ENCODE data around the gene AP1B1. TPM values are rescaled to one million over a fixed set of nuclear protein-coding genes. Genes with fewer than 3 reads are reported as not detected.
A peak's percentile ranks its signal among the peaks of the same experiment; 100 is the strongest.

Gene AP1B1
- total RNA-seq, 1 experiment from 2014 or later, result 40.3 TPM

DNA sequence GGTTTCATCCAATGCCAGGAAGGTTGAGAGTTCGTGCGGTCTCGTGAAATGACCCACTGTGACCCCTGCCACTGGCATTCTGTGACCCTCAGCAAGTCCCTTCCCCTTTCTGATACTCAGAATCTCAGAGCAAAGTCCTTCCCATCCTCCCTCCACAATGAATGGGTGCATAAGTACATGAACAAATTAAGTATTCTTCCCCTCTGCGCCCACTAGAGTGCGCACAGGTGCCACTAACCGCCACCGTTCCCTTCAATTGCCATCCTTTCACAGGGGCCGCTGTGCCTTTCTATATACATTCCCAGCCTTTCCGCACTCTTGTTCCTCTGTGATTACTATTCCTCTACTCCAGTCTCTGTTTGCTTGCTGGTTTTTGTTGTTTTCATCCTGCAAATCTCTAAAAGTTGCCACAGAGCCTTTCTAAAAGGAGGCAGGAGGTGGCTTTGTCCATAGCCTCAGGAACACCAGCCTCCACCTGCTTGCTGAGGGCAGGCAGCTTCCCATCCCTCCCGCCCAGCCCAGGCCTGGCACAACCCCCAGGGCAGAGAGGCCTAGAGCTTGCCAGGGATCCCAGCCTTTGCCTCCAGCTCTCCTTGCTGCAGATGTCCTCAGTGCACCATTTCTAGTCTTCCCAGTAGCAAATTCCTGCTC is 6.7 kb upstream of the AP1B1 start:
- Histone ChIP-seq H4K20me1 (ENCODE audit: insufficient read depth, low read depth, low read length) (no peaks in the 10 kb centered on the region), H3K79me2 (ENCODE audit: low read length) (no peaks in the 10 kb centered on the region), H3K9ac (ENCODE audit: low read length) (no peak overlapping the region), H3K36me3 (ENCODE audit: insufficient read depth, low read length) (no peaks in the 10 kb centered on the region), H3K27ac (ENCODE audit: low read length) (no peak overlapping the region), H3K4me1 (ENCODE audit: low read length) (no peaks in the 10 kb centered on the region), H3K9me2 (replicated peaks; ENCODE audit: insufficient read depth, low read length) (no peaks in the 10 kb centered on the region), H3K4me3 (ENCODE audit: low read length) (no peak overlapping the region), H3K4me2 (ENCODE audit: low read depth, low read length, poor library complexity, severe bottlenecking) (no peak overlapping the region), H3K9me3 (ENCODE audit: low read length) (no peaks in the 10 kb centered on the region), H2AFZ (ENCODE audit: low read length) (no peak overlapping the region), H3K27me3 (ENCODE audit: low read length) (no peaks in the 10 kb centered on the region)
- peak; percentile 87 for DNase-seq

DNA sequence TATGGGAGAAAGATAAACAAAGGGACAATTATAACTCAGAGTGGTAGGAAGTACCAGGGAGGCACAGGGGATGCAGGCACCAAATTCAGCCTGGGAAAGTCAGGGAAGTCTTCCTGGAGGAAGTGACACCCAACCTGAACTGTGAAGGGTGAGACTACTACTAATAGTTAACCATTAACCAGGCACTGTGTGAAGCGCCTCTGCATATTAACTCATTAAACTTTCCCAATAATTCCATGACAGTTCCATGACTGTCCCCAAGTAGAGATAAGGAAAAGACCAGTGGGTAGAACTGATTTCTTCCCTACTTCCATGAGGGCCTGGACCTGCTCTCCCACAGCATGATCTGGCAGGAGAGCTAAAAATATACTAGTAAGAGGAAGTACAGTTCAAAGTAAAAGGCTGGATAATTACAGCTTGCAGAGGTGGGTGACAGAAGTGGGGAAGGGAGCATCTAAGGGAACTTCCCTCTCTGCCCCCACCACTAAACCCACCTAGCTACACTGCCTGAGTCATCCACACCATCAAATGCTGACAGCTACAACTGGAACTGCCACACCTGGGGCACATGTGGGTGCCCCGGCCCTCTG is 4.7 kb upstream of the AP1B1 start:
- H4K20me1 ChIP-seq (ENCODE audit: insufficient read depth, low read depth, low read length), result no peaks in the 10 kb centered on the region
- H3K9me3 ChIP-seq (ENCODE audit: low read length), result no peaks in the 10 kb centered on the region
- H3K27me3 ChIP-seq (ENCODE audit: low read length), result no peaks in the 10 kb centered on the region
- no peak overlapping the region for H3K9ac ChIP-seq (ENCODE audit: low read length)
- no peaks in the 10 kb centered on the region for H3K36me3 ChIP-seq (ENCODE audit: insufficient read depth, low read length)
- peaks cover 7% of the 10 kb centered on the region for H3K4me1 ChIP-seq (ENCODE audit: low read length)
- no peak overlapping the region for H3K27ac ChIP-seq (ENCODE audit: low read length)
- no peak overlapping the region for H3K4me3 ChIP-seq (ENCODE audit: low read length)
- H3K4me2 ChIP-seq (ENCODE audit: low read depth, low read length, poor library complexity, severe bottlenecking), result no peak overlapping the region
- H2AFZ ChIP-seq (ENCODE audit: low read length), result no peak overlapping the region
- no peaks in the 10 kb centered on the region for H3K9me2 ChIP-seq (replicated peaks; ENCODE audit: insufficient read depth, low read length)
- H3K79me2 ChIP-seq (ENCODE audit: low read length), result peaks cover 2% of the 10 kb centered on the region
- no peak for DNase-seq

GRCh38 chr22:29391546-29391945 is 3.2 kb upstream of the AP1B1 start:
- Histone ChIP-seq H3K4me3 (ENCODE audit: low read length) (no peak overlapping the region), H2AFZ (ENCODE audit: low read length) (no peak overlapping the region), H3K9ac (ENCODE audit: low read length) (no peak overlapping the region), H3K79me2 (ENCODE audit: low read length) (peaks cover 18% of the 10 kb centered on the region), H3K9me3 (ENCODE audit: low read length) (no peaks in the 10 kb centered on the region), H3K27ac (ENCODE audit: low read length) (no peak overlapping the region), H3K27me3 (ENCODE audit: low read length) (no peaks in the 10 kb centered on the region), H3K9me2 (replicated peaks; ENCODE audit: insufficient read depth, low read length) (no peaks in the 10 kb centered on the region), H3K36me3 (ENCODE audit: insufficient read depth, low read length) (no peaks in the 10 kb centered on the region), H3K4me2 (ENCODE audit: low read depth, low read length, poor library complexity, severe bottlenecking) (no peak overlapping the region), H3K4me1 (ENCODE audit: low read length) (peaks cover 19% of the 10 kb centered on the region), H4K20me1 (ENCODE audit: insufficient read depth, low read depth, low read length) (no peaks in the 10 kb centered on the region)
- DNase-seq, result no peak

DNA sequence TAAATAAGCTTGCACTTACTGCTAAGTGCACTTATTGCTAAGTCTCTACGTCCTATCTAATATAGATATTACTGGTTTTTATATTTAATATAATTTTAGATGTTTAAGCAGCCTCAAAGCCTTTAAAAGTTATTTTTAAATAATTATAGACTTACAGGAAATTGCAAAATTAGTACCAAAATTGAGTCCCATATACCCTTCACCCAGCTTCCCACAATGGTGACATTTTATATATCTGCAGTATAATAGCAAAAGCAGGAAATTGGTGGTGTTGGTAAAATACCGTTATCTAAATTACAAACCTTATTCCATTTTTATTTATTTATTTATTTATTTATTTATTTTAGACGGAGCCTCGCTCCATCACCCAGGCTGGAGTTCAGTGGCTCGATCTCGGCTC is 1.9 kb upstream of the AP1B1 start:
- Histone ChIP-seq H3K9me3 (ENCODE audit: low read length) (no peaks in the 10 kb centered on the region), H3K4me1 (ENCODE audit: low read length) (peaks cover 32% of the 10 kb centered on the region), H3K9me2 (replicated peaks; ENCODE audit: insufficient read depth, low read length) (no peaks in the 10 kb centered on the region), H3K79me2 (ENCODE audit: low read length) (peaks cover 23% of the 10 kb centered on the region), H3K4me3 (ENCODE audit: low read length) (no peak overlapping the region), H3K9ac (ENCODE audit: low read length) (no peak overlapping the region), H3K4me2 (ENCODE audit: low read depth, low read length, poor library complexity, severe bottlenecking) (no peak overlapping the region), H2AFZ (ENCODE audit: low read length) (no peak overlapping the region), H4K20me1 (ENCODE audit: insufficient read depth, low read depth, low read length) (no peaks in the 10 kb centered on the region; the same call in 1 of the 2 replicates), H3K27me3 (ENCODE audit: low read length) (no peaks in the 10 kb centered on the region), H3K27ac (ENCODE audit: low read length) (no peak overlapping the region), H3K36me3 (ENCODE audit: insufficient read depth, low read length) (peaks cover 1% of the 10 kb centered on the region; the same call in 1 of the 2 replicates)
- no peak for DNase-seq

DNA sequence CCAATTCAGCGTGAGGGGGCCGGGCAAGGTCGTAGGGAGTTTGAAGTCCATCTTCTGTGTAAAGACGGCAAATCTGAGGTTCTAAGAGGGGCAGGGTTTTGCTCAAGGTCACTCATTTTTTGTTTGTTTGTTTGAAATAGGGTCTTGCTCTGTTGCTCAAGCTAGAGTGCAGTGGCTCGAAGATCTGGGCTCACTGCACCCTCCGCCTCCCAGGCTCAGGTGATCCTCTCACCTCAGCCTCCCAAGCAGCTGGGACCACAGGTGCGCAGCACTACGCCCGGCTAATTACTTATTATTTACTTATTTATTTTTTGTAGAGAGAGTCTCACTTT is 355 bp upstream of the AP1B1 start:
- no peak for DNase-seq
- peaks cover 38% of the 10 kb centered on the region for H3K79me2 ChIP-seq (ENCODE audit: low read length)
- no peaks in the 10 kb centered on the region; the same call in 1 of the 2 replicates for H4K20me1 ChIP-seq (ENCODE audit: insufficient read depth, low read depth, low read length)
- H3K4me2 ChIP-seq (ENCODE audit: low read depth, low read length, poor library complexity, severe bottlenecking), result peak overlapping the region; percentile 93
- no peaks in the 10 kb centered on the region for H3K27me3 ChIP-seq (ENCODE audit: low read length)
- H3K4me3 ChIP-seq (ENCODE audit: low read length), result peak overlapping the region; percentile 85
- peak overlapping the region; percentile 92 for H2AFZ ChIP-seq (ENCODE audit: low read length)
- peaks cover 10% of the 10 kb centered on the region; the same call in 1 of the 2 replicates for H3K36me3 ChIP-seq (ENCODE audit: insufficient read depth, low read length)
- H3K9me3 ChIP-seq (ENCODE audit: low read length), result no peaks in the 10 kb centered on the region
- H3K27ac ChIP-seq (ENCODE audit: low read length), result no peak overlapping the region
- peak overlapping the region; percentile 64 for H3K9ac ChIP-seq (ENCODE audit: low read length)
- H3K9me2 ChIP-seq (replicated peaks; ENCODE audit: insufficient read depth, low read length), result no peaks in the 10 kb centered on the region
- peaks cover 38% of the 10 kb centered on the region for H3K4me1 ChIP-seq (ENCODE audit: low read length)

DNA sequence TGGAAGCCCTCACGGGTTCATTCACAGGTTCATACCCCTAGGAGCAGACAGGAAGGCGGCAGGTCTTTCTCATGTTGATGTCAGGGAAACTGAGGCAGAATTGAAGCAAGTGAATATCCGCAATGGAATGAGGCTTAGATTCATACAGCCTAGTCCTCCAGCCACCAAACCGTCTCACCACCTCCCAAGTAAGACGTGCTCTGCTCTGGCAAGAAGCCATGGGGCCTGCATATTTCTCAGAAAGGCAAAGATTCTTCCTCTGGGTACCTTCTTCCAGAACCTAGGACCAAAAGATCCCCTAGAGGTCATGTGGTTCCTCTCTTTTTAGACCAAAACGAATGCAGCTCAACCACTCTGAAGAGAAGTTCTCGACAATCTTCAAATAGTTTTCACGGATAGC is 1.7 kb downstream of the AP1B1 start:
- Histone ChIP-seq H3K9me2 (replicated peaks; ENCODE audit: insufficient read depth, low read length) (no peaks in the 10 kb centered on the region), H3K4me1 (ENCODE audit: low read length) (peaks cover 38% of the 10 kb centered on the region), H3K9ac (ENCODE audit: low read length) (peak overlapping the region; percentile 93), H3K79me2 (ENCODE audit: low read length) (peaks cover 56% of the 10 kb centered on the region), H3K36me3 (ENCODE audit: insufficient read depth, low read length) (peaks cover 10% of the 10 kb centered on the region; the same call in 1 of the 2 replicates), H3K27ac (ENCODE audit: low read length) (peak overlapping the region; percentile 94), H4K20me1 (ENCODE audit: insufficient read depth, low read depth, low read length) (no peaks in the 10 kb centered on the region; the same call in 1 of the 2 replicates), H3K27me3 (ENCODE audit: low read length) (no peaks in the 10 kb centered on the region), H3K9me3 (ENCODE audit: low read length) (no peaks in the 10 kb centered on the region), H3K4me3 (ENCODE audit: low read length) (peak overlapping the region; percentile 85), H3K4me2 (ENCODE audit: low read depth, low read length, poor library complexity, severe bottlenecking) (peak overlapping the region; percentile 93), H2AFZ (ENCODE audit: low read length) (no peak overlapping the region)
- peak; percentile 46 for DNase-seq

DNA sequence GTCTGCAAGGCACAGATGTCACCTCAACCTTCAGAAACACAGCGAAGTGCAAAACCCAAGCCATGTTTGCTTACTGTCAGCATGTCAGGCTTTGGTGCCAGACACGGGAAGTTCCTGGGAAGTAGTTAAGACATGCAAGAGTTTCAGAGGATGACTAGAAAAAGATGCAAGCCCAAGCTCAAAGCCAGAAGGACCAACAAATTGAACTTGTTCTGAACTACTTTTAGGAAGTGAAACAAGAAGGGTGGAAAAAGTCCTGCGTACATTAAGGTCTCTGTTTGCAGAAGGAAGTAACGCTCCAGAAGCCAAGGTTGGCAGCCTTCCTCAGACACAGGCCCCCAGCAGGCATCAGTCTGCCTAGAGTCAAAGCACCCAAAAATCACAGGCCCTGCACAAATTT is 2.6 kb downstream of the AP1B1 start:
- H3K79me2 ChIP-seq (ENCODE audit: low read length), result peaks cover 65% of the 10 kb centered on the region
- H4K20me1 ChIP-seq (ENCODE audit: insufficient read depth, low read depth, low read length), result no peaks in the 10 kb centered on the region; the same call in 1 of the 2 replicates
- DNase-seq, result peak; percentile 95
- no peaks in the 10 kb centered on the region for H3K9me3 ChIP-seq (ENCODE audit: low read length)
- H3K27me3 ChIP-seq (ENCODE audit: low read length), result no peaks in the 10 kb centered on the region
- peak overlapping the region; percentile 93 for H3K9ac ChIP-seq (ENCODE audit: low read length)
- no peaks in the 10 kb centered on the region for H3K9me2 ChIP-seq (replicated peaks; ENCODE audit: insufficient read depth, low read length)
- H3K36me3 ChIP-seq (ENCODE audit: insufficient read depth, low read length), result peaks cover 10% of the 10 kb centered on the region; the same call in 1 of the 2 replicates
- no peak overlapping the region for H2AFZ ChIP-seq (ENCODE audit: low read length)
- peak overlapping the region; percentile 94 for H3K27ac ChIP-seq (ENCODE audit: low read length)
- H3K4me3 ChIP-seq (ENCODE audit: low read length), result peak overlapping the region; percentile 85
- peak overlapping the region; percentile 93 for H3K4me2 ChIP-seq (ENCODE audit: low read depth, low read length, poor library complexity, severe bottlenecking)
- peaks cover 38% of the 10 kb centered on the region for H3K4me1 ChIP-seq (ENCODE audit: low read length)

GRCh38 chr22:29385151-29385704 is 3.1 kb downstream of the AP1B1 start:
- Histone ChIP-seq H4K20me1 (ENCODE audit: insufficient read depth, low read depth, low read length) (no peaks in the 10 kb centered on the region; the same call in 1 of the 2 replicates), H3K9me3 (ENCODE audit: low read length) (no peaks in the 10 kb centered on the region), H3K27ac (ENCODE audit: low read length) (peak overlapping the region; percentile 94), H3K9me2 (replicated peaks; ENCODE audit: insufficient read depth, low read length) (no peaks in the 10 kb centered on the region), H3K27me3 (ENCODE audit: low read length) (no peaks in the 10 kb centered on the region), H3K4me2 (ENCODE audit: low read depth, low read length, poor library complexity, severe bottlenecking) (peak overlapping the region; percentile 93), H3K36me3 (ENCODE audit: insufficient read depth, low read length) (peaks cover 10% of the 10 kb centered on the region; the same call in 1 of the 2 replicates), H2AFZ (ENCODE audit: low read length) (no peak overlapping the region), H3K4me3 (ENCODE audit: low read length) (peak overlapping the region; percentile 85), H3K9ac (ENCODE audit: low read length) (peak overlapping the region; percentile 93), H3K79me2 (ENCODE audit: low read length) (peaks cover 71% of the 10 kb centered on the region), H3K4me1 (ENCODE audit: low read length) (peaks cover 38% of the 10 kb centered on the region)
- peak; percentile 38 for DNase-seq
